DND-41 (cell line): ENCODE measurements around the gene ROBO2.

ENCODE experiments used
- ATAC-seq: fragments of 200-7000 bp; cut with Tn5 transposase; 3 replicates; pipeline ENCODE4 v1.9.1; 2021; ENCODE audit warnings: low read depth; ENCODE audit not compliant: insufficient read depth
- DNase-seq: peaks from one replicate; pipeline ENCODE4 v3.0.0-alpha.2; 2020
- H2AFZ ChIP-seq: 2 replicates; pipeline ENCODE4 v1.6.0; 2012; ENCODE audit warnings: low read depth, low read length
- H3K27ac ChIP-seq: 2 replicates; pipeline ENCODE4 v1.5.1; 2012; ENCODE audit warnings: low read length, inconsistent platforms
- H3K27me3 ChIP-seq: fragments of 200-600 bp; sonication (generic); 2 replicates; pipeline ENCODE4 v1.6.0; 2012; ENCODE audit warnings: low read length, mild to moderate bottlenecking, inconsistent platforms; ENCODE audit not compliant: insufficient read depth, poor library complexity
- H3K36me3 ChIP-seq: 2 replicates; pipeline ENCODE4 v1.5.1; 2012; ENCODE audit warnings: low read length, inconsistent platforms; ENCODE audit not compliant: insufficient read depth
- H3K4me1 ChIP-seq: 2 replicates; pipeline ENCODE4 v1.5.1; 2012; ENCODE audit warnings: mild to moderate bottlenecking, low read length; ENCODE audit not compliant: insufficient read depth
- H3K4me2 ChIP-seq: 2 replicates; pipeline ENCODE4 v1.6.0; 2012; ENCODE audit warnings: mild to moderate bottlenecking, moderate library complexity, low read length, inconsistent platforms; ENCODE audit not compliant: insufficient read depth
- H3K4me3 ChIP-seq, 2 experiments: fragments of 200-600 bp in 1 of 2; shearing (Covaris generic) in 1 of 2; 2 replicates each; pipeline ENCODE4 v1.5.1; 2012 to 2016; ENCODE audit warnings: inconsistent platforms in 2 of 2, low read length in 2 of 2, mild to moderate bottlenecking in 2 of 2, low read depth in 1 of 2, moderate library complexity in 1 of 2
- H3K79me2 ChIP-seq: 2 replicates; pipeline ENCODE4 v1.6.0; 2012; ENCODE audit warnings: low read length, inconsistent platforms; ENCODE audit not compliant: insufficient read depth
- H3K9ac ChIP-seq: 2 replicates; pipeline ENCODE4 v1.6.0; 2012; ENCODE audit warnings: low read depth, mild to moderate bottlenecking, inconsistent platforms, low read length, moderate library complexity
- H3K9me3 ChIP-seq: 2 replicates; pipeline ENCODE4 v1.5.1; 2012; ENCODE audit warnings: low read length, moderate library complexity, mild to moderate bottlenecking, inconsistent platforms; ENCODE audit not compliant: insufficient read depth, severe bottlenecking
- H4K20me1 ChIP-seq: 2 replicates; pipeline ENCODE4 v1.6.0; 2012; ENCODE audit warnings: low read length; ENCODE audit not compliant: insufficient read depth
- CTCF ChIP-seq: IDR thresholded peaks from 2 replicates; pipeline ENCODE4 v1.5.1; 2012; ENCODE audit warnings: borderline replicate concordance, low read length, moderate library complexity, mild to moderate bottlenecking; ENCODE audit not compliant: poor library complexity, severe bottlenecking; ENCODE audit errors: extremely low read depth
- EZH2 ChIP-seq: IDR thresholded peaks from 3 replicates; pipeline ENCODE4 v1.6.1; 2012; ENCODE audit warnings: borderline replicate concordance, low read depth, mild to moderate bottlenecking, moderate library complexity, low read length, inconsistent platforms; ENCODE audit not compliant: severe bottlenecking

ROBO2 gene

DNA sequence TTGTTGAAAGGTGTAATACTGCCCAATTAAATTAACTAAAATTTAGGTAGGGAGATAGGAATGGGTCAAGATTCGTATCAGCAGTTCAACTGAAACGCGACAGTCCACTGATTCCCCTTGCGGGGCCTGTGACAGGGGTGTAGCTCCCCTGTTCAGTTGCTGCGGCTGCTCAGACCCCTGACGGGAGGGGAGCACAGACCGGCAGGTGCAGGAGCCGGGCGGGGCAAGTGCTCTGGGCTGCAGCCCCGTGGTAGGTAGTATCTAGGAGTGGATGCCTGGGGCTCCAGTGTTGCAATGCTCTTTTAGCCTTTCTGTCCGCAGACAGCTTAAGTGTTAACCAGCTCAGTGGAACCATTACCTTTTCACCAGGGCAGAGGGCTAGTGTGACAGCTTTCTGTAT, 164.9 kb downstream of the ROBO2 start:
- Histone ChIP-seq H3K79me2 (no peaks in the 10 kb centered on the region), H3K27me3 (no peaks in the 10 kb centered on the region), H4K20me1 (no peaks in the 10 kb centered on the region), H3K9ac (no peak overlapping the region), H3K4me3 (no peak overlapping the region), H3K4me1 (no peaks in the 10 kb centered on the region), H3K36me3 (no peaks in the 10 kb centered on the region), H2AFZ (no peak overlapping the region), H3K9me3 (no peaks in the 10 kb centered on the region), H3K27ac (no peak overlapping the region), H3K4me2 (no peak overlapping the region)
- DNase-seq (no peak), ATAC-seq (no peak)
- TF ChIP-seq EZH2 (no peak), CTCF (no peak)

- Histone ChIP-seq H3K4me1 (no peaks in the 10 kb centered on the region), H3K9ac (no peak overlapping the region), H3K9me3 (no peaks in the 10 kb centered on the region), H3K27me3 (no peaks in the 10 kb centered on the region), H2AFZ (no peak overlapping the region), H3K4me3 (no peak overlapping the region), H4K20me1 (no peaks in the 10 kb centered on the region), H3K36me3 (no peaks in the 10 kb centered on the region), H3K4me2 (no peak overlapping the region), H3K79me2 (no peaks in the 10 kb centered on the region), H3K27ac (no peak overlapping the region)
- no peak for ATAC-seq
- DNase-seq = no peak
- TF ChIP-seq EZH2 (no peak), CTCF (no peak)
Measured at GRCh38 chr3:77207753-77208152, 167.9 kb downstream of the ROBO2 start.

DNA sequence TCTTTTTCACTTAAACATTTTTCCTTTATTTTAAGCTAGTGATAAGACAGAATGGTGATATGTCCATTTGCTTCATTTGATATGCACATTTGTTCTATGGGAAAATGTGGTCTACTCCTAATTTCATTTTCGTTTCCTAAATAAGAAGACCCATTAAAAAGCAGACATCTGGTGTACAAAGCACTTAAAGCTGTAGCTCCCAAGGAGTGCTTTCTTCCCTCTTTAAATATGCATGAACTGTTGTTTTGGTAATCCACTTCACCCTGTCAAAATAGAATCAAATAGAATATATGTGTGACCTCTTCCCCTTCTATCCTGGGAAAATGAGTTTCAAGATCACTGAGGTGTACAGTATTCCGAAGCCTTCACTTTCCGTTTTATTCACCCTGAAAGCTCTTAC, 182.8 kb downstream of the ROBO2 start:
- no peak for DNase-seq
- no peak overlapping the region for H3K4me2 ChIP-seq
- no peak overlapping the region for H3K4me3 ChIP-seq
- no peaks in the 10 kb centered on the region for H3K4me1 ChIP-seq
- no peak overlapping the region for H3K9ac ChIP-seq
- no peaks in the 10 kb centered on the region for H3K36me3 ChIP-seq
- no peaks in the 10 kb centered on the region for H3K27me3 ChIP-seq
- H3K9me3 ChIP-seq = no peaks in the 10 kb centered on the region
- H3K27ac ChIP-seq = no peak overlapping the region
- no peak overlapping the region for H2AFZ ChIP-seq
- TF ChIP-seq CTCF = no peak
- no peak for TF ChIP-seq EZH2
- no peaks in the 10 kb centered on the region for H4K20me1 ChIP-seq
- no peaks in the 10 kb centered on the region for H3K79me2 ChIP-seq
- ATAC-seq = no peak

DNA sequence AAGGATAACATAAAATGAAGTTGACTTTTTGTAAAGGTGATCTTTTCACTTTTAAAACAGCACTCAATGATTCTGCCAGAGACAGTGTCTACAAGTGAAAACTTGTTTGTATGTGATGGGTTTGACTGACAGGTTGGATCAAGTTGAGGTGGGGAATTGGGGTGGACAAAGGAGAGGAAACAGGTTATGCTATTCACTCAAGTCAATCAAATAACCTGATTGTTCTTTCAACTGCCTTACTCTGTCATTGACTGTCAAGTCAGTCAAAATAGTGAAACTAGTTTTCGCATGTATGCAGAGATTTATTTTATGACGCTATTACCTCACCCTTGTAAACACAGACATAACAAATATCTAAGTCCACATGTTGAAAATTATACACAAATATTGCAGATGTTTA, 187.7 kb downstream of the ROBO2 start:
- Histone ChIP-seq H3K36me3 (no peaks in the 10 kb centered on the region), H3K4me2 (no peak overlapping the region), H3K27me3 (no peaks in the 10 kb centered on the region), H3K9ac (no peak overlapping the region), H4K20me1 (no peaks in the 10 kb centered on the region), H3K4me3 (no peak overlapping the region), H3K27ac (no peak overlapping the region), H2AFZ (no peak overlapping the region), H3K4me1 (no peaks in the 10 kb centered on the region), H3K9me3 (no peaks in the 10 kb centered on the region), H3K79me2 (no peaks in the 10 kb centered on the region)
- DNase-seq (no peak), ATAC-seq (no peak)
- TF ChIP-seq CTCF (no peak), EZH2 (no peak)
